COR-L47 (cell line): ENCODE data around the gene FAM3B.
"Not testable (repeated sequence)": the region's sequence is repeated elsewhere in the genome, so short reads cannot be mapped to it uniquely, and the experiment has no call there.

Source experiments
- DNase-seq: peaks from one replicate; lab custom pipeline; 2025; lab: John Stamatoyannopoulos, UW

FAM3B gene

DNA sequence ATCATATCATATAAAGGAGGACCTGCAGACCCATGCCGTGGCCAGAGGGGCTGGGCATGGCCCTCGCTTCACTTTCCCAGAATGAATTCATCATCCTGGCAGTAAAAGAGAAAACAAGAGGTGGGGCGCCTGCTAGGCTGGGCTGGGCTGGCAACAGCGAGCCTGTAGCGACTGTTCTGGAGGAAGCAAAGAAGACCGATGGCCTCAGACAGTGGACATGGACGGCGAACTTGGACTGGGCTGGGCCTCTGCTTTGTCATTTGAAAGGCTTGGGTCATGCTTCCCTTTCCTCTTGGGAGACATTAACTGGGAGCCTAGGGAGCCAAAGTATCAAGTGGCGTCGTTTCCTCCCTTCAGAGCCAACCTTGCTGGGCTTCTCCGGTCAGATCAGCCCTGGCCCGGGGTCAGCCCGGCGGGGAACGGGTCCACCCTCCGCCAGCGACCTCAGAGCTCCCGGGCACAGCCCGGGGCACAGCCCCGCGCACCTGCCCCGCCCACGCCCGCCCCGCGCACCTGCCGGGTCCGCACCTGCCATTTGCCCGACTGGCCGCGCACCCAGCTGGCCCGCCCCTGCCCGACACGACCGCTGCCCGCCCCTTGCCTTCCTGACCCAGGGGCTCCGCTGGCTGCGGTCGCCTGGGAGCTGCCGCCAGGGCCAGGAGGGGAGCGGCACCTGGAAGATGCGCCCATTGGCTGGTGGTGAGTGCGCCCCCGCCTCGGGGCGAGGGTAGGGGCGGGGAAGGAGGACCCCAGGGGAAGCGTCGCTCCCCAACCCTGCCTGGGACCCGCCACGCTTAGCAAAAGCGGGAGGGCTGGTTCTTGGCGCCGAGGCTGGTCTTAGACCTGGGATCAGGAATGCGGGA, at the start of gene FAM3B:
Gene FAM3B, plus strand, starts transcription at position 602 of the 863 bp plus-strand sequence. Its CDS starts 79 bp downstream, at position 681.
- peak; percentile 4 for DNase-seq

GRCh38 chr21:41267346-41267745, 49.3 kb upstream of the FAM3B start:
- no peak for DNase-seq

GRCh38 chr21:41269535-41269934, 47.1 kb upstream of the FAM3B start:
- peak; percentile 17 for DNase-seq

DNA sequence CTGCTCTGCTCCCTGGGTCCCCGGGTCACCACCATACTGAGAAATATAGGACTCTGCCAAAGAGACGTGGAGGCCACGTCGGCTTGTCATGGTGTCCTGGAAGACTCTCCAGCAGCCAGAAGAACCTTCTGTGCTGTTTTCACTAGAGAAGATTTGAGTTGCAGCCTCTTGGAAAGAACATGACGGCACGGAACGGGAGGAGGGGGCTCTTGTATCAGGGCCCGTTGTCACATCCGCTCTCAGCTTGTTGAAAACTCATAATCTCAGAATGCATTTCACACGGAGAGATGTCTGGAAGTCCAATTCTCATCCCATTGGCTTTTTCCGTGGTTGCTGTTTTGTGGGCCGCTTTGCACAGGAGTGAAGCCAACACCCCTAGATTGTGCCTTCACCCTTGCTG, 39.4 kb upstream of the FAM3B start:
- DNase-seq: no peak

DNA sequence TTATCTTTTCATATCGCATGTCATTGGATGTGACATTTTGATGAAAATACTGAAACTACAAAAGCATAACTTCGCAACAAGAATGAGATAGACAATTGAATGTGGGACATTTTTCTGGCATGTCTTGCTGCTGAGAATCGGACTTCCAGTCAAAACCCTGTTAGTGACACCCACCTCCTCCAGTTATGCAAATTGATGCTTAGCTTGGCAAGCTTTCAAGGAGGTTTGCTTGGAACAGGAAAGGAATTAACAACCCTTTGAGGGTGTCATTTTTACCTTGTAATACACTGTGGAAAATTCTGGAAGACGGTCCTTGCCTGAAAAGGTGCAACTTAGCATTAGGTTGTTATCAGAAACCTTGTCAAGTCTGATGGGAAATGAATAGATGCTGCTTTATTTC, 38.8 kb upstream of the FAM3B start:
- DNase-seq: no peak

DNA sequence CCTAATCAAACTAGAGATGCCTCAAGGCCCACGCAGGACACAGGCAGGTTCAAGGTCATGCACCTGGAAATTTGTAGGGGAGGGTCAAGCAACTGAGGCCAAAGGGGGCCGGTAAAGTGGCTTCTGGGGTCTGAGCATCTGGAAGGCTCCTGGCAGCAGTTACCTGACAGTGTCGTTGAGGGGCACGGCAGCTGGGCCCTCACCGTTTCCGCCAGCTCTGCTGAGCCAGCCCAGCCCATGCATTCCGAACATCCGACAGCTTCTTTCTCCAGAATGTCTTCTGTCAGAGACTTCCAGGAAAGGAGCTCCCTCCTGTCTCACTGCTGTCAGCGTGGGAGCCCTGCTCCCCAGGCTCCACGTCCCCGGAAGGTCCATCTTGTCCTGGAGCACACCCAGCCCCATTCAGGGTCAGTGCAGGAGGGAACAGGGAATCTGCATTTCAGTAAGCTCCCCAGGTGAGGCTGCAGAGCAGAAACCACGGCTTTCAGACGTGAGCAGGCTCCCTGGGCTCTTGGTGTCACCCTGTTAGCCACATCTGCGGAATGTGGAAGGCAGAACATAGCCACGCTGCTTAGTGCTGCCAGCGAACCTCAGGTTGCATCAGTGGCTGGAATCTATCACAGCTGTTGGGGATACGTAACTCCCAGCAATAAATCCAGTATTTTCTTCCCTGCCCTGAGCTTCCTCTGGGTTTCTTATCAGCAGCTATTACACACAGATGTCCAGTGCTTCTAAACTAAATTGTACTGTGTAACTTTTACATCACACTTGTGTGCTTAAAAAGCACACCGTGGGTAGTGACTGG, 36.3 kb upstream of the FAM3B start:
- no peak for DNase-seq

DNA sequence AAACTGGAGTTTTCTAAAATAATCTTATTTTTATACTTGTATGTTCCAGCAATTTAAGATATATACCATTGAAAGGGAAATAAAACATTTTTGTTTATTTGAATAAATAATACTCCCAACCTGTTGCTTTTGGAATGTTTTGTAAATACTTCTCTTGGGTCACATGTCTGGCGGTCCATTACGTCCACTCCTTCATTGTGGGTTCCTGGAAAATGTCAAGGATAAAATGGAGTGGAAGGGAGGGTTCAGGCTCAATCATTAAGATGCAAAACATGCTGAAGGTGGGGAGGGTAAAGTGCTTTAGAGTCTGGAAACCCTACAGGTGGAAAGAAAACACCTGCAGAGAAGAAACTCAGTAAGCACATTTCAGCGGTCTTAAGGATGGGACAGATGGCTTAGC, 34.2 kb upstream of the FAM3B start:
- DNase-seq: no peak

- DNase-seq: peak; percentile 53
Observed at GRCh38 chr21:41283211-41283818, 33.3 kb upstream of the FAM3B start.

DNA sequence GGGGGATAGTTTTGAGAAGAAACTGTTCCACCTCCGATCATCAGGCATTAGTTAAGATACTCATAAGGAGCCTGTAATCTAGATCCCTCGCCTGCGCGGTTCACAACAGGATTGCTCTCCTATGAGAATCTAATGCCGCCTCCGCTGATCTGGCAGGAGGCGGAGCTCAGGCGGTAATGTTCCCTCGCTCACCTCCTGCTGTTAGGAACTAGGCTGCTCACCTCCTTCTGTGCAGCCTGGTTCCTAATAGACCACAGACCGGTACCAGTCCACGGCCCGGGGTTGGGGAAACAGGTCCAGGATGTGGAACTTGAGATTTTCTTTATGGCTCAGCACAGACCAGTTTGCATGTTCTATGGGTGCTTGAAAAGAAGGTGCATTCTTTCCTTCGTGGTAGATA, 27.2 kb upstream of the FAM3B start:
- DNase-seq: no peak

DNA sequence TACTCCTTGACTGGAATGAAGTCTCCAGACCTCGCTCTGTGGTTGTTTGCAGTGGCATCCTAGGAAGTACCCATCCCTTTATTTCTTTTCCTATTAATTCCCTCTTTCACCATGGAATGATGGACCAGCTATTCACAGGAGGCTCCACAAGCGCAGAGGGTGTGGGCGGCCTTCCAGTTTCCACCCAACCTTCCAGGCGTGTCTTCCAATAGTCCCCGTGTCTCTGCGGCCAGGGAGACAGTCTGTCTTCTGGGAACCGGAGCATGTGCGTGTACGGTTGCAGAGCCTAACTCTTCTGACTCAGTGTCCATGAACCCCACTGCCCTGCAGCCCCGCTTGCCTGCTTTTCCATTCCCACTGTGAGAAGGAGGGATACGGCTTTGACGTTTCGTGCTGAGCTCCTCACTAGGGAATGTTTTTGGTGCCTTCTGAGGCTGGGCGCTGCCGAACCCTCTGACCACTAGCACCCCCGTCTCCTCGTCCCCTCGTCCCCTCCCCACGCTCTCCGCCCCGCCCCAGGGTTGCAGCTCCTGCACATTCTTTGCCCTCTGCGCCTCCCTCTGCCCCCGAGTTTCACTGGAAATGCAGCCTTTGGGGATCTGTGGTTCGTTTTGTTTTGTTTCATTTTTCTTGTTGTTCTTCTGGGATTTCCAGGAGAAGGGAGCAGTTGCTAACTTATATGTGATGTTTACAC, 26.3 kb upstream of the FAM3B start:
- DNase-seq: no peak

DNA sequence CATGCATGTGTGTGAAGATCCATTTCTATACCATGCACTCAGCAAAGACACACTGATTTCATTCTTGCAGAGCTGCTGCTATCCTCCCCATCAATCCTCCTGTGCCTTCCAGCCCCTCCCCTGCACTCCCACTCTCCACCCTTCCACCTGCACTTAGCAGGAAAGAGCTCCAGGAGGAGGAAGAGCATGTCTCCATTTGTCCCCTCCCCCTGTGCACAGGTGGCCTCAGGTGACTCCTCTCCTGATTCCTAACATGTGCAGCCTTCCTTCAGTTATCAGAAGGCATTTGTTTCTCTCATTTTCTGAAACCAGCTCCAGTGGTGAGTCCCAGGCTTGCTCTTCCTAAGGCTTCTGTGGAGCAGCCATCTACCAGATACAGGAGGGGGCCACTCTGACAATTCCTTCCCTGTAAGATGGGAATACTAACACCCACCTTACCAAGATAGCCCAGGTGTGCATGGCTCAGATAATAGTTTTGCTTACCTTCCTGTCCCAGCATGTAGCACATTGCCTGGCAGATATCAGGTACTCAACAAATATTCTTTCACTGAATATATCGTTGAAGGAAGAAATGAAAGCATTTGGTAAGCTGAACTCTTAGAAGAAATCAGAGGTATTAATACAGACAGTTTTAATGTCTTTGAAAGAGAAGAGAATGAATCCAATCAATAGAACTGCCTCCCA, 21.9 kb upstream of the FAM3B start:
- DNase-seq: no peak

DNA sequence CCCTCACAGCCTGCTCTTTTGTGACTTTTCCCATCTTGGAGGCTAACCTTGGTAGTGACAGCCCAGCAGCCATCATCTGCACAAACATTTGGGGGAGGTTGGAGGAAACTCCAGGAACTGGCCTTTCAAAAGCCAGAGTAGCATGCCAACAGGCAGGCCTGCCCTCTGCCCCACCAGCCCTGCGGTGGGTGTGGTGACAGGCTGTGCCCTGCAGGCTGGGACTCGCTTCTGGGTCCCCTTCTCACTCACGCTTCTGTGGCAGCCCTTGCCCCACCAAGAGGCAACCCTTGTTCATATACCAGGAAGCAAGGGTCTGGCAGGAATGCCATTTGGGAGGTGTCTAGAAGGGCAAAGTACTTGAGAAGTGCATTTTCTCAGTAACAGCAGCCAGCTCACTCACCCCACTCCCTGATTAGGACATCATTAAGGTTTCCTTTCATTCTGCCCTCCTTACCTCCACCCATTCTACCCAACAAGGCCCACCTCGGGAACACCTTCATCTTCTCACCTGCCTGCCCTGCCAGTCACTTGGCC, 20.8 kb upstream of the FAM3B start:
- DNase-seq: no peak

DNA sequence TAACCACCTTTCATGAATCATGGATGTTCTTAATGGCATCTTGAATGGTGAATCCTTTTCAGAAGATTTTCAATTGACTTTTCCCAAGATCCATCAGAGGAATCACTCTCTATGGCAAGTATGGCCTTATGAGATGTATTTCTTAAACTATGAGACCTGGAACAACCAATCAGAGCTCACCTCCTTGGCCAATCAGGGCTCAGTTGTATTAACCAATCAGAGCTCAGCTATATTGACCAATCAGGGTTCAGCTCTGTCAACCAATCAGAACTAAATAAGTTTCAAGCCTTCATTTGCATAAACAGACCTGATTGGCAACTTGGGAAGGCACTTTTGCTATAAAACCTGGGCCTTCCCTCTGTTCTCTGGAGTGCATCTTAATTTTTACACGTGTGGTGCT, 13.6 kb upstream of the FAM3B start:
- DNase-seq: no peak

DNA sequence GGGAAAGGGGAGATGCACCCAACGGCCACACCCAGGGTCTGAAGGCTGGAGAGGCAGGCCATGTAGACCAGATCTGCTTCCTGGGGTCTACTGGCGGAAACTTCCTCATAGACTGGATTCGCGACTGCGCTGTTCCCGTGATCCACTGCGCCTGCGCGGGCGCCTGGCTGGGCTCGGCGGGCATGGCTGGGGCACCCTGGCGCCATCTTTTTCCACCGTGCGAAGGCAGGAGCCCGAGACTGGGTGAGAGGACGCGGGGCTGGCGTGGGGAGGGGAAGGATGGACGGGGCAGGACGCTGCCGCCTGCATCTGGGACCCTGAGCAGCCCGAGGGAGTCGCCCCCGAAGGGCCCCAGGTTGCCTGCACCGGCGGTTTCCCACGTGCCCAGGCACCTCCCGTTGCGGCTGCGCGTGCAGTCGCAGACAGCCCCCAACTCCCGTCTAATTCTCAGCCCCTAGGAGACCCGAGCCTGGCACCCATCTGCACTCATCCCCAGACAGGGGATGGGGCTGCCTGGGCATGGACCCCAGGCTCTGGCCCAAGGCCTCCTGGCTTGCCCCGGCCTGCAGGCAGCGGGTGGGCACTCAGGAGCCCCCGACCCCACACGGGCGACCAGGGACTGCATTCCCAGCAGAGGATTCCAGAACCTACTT, 12.4 kb upstream of the FAM3B start:
- no peak for DNase-seq

DNA sequence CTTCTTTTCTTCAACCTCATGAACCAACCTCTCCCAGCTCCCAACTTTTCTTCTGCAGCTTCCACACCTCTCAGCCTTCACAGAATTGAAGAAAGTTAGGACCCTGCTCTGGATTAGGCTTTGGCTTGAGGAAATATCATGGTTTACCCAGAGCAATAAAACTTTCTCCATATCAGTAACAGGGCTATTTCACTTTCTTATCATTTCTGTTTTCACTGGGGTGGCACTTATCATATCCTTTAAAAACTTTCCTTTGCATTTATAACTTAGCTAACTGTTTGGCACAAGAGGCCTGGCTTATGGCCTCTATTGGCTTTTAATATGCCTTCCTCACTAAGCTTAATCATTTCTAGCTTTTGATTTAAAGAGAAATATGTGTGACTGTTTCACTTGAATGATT, 9.4 kb upstream of the FAM3B start:
- no peak for DNase-seq

- not testable (repeated sequence) for DNase-seq
Observed at GRCh38 chr21:41313285-41314164, 3.1 kb upstream of the FAM3B start.

- DNase-seq: no peak
Observed at GRCh38 chr21:41315726-41316125, 875 bp upstream of the FAM3B start.

DNA sequence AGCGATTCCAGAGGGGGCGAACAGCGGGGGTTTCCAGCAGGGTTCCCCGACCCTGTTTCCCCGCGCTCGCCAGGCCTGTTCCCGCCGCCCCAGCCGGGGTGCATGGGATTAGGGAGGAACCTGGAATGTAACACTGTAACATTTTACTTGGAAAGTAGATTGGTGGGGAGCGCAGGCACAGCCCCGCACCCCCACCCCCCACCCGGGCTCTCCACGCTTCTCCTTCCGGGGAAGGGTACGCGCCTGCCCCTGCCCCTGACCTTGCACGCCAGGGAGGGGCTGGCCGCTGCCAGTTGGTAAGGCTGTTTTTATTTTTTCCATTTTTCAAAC, 427 bp downstream of the FAM3B start:
- DNase-seq: no peak

- DNase-seq: no peak
Observed at GRCh38 chr21:41317458-41317857, 857 bp downstream of the FAM3B start.

DNA sequence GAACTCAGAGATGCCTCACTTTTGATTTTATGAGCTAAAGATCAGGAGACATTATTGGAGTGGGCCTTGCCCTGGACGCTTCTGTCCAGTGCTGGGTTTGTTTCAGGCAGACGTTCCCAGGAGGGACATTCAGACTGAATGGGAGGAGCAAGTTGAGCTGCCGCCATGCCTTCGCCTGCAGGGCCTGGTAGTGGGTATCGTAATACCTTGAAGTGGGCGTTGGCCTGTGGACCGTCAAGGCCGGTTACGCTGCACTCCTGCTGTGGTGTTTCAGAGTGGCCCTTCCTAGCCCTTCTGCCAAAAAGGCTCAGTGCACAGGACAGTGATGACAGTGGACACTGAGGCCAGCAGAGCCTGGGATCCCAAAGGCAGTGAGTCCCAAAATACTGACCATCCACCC, 1.6 kb downstream of the FAM3B start:
- DNase-seq: no peak
